Pancreas (tissue), 10 donors: ENCODE measurements around the gene EPB41L4A. TPM values are rescaled to one million over a fixed set of nuclear protein-coding genes. Genes with fewer than 3 reads are reported as not detected.

Experiments
- ATAC-seq, 4 donors: fragments of 200-7000 bp; cut with Tn5 transposase; one replicate each; pipeline versions ENCODE4 v1.8.0 to v1.9.1; 2020; ENCODE audit warnings: mild to moderate bottlenecking in 4 of 4, moderate library complexity in 4 of 4
- DNase-seq, 6 donors: peaks; one replicate each; pipeline ENCODE4 v3.0.0-alpha.2; 2020
- FAIRE-seq: peaks from 2 replicates; lab custom pipeline; 2012; peaks lifted over from hg19 to GRCh38; lab: Jason Lieb, UNC
- H3K27ac ChIP-seq, 4 donors: fragments of 200-600 bp; sonication (generic); 1 replicate in 3 of 4; 2 replicates in 1 of 4; pipeline versions ENCODE4 v1.5.0 to v1.8.0; 2020
- H3K27me3 ChIP-seq, 4 donors: fragments of 200-600 bp; one replicate each; pipeline ENCODE4 v1.8.0; 2021
- H3K36me3 ChIP-seq, 3 donors: fragments of 200-600 bp; sonication (generic) in 1 of 3; one replicate each; pipeline versions ENCODE4 v1.5.0 to v1.8.0; 2020 to 2021
- H3K4me1 ChIP-seq, 3 donors: fragments of 200-600 bp; one replicate each; pipeline ENCODE4 v1.8.0; 2021
- H3K4me3 ChIP-seq, 4 donors: fragments of 200-600 bp; sonication (generic) in 2 of 4; one replicate each; pipeline versions ENCODE4 v1.5.0 to v1.8.0; 2020 to 2021
- H3K9me3 ChIP-seq, 4 donors: fragments of 200-600 bp; one replicate each; pipeline ENCODE4 v1.8.0; 2021
- CTCF ChIP-seq, 4 donors: fragments of 200-600 bp; sonication (generic) in 3 of 4; IDR thresholded peaks; one replicate each; pipeline versions ENCODE4 v1.5.0 to v1.8.0; 2021; ENCODE audit warnings: antibody characterized with exemption in 4 of 4
- WGBS, 2 donors: extraction: QIAGEN DNeasy Blood & Tissue Kit; methylation state at CpG; one replicate each; pipeline ENCODE4 v1.1.7; 2013; 5-methylcytosine and 5-hydroxymethylcytosine counted together
- intact Hi-C, 3 donors: fragments of 100-400 bp; cut with DNase I; formaldehyde crosslinking; loops; one replicate each; pipeline versions ENCODE4 v1.11.1 to v1.14.2; 2022
- polyA plus RNA-seq, 2 donors: library from polyadenylated mRNA; stranded (reverse); fragments of 200-250 nt; gene quantifications; one replicate each; pipeline ENCODE4 v1.2.3, GENCODE V29; 2013
- total RNA-seq, 6 donors: library from RNA; stranded (reverse); fragmentation: NEBNext Ultra II Directional in 4 of 6; extraction: Animal tissue kit (Norgen Biotek cat#: 25700) in 4 of 6; gene quantifications; one replicate each; pipeline versions ENCODE4 v1.2.1 to v1.2.4, GENCODE V29; 2021 to 2023
- donor health status: healthy with polysubstance abuse.
- donor health status: DM: no; HTN: no; CAD: no; lungs with moderate emphysema.
- donor health status: DM: no; HTN: no; CAD: no.
- donor health status: control.
- donor health status: control.
- donor health status: Bipolar disorder and iron deficiency.
- donor health status: DM: yes; HTN: yes; CAD: no.
- donor health status: DM: no; HTN: no; CAD: no.
- donor health status: DM: no; HTN: no; CAD: no.
- donor health status: DM: yes; HTN: yes; CAD: no.

The EPB41L4A gene
- total and polyA plus RNA-seq, 8 donors: 4.4 to 23.4 (median 6.9) TPM

DNA sequence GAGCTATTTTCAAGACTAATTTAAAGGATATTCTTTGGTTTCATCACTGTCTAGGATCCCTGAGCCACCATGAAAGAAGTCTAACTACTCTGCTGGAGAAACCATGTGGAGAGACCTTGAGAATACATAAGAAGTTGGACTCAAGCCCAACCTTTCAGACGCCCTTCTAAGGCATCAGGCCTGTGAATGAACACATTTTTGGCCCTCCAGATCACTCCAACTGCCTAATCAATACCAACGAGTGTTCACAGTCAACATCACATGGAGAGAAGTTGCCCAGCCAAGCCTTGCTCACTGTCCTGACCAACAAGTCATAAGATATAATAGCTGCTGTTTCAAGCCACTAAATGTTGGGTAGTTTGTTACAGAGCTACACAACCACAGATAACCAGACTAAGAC lies 100.7 kb downstream of the EPB41L4A start:
- intact Hi-C loops: no loop called here
- ATAC-seq (peak in 2 of 4 donors; percentile 22 to 29), FAIRE-seq (no peak), DNase-seq (no peak)
- WGBS, 2 donors: 11 to 13% methylated on average over 2 of the region's 2 CpGs
- Histone ChIP-seq H3K27me3 (no peaks in the 10 kb centered on the region), H3K36me3 (no peaks in the 10 kb centered on the region), H3K9me3 (no peaks in the 10 kb centered on the region), H3K4me1 (peaks cover 0 to 11% (median 0%) of the 10 kb centered on the region in 3 donors), H3K4me3 (no peak overlapping the region), H3K27ac (no peak overlapping the region)
- TF ChIP-seq CTCF (IDR thresholded peaks at IDR 0.05): no peak

DNA sequence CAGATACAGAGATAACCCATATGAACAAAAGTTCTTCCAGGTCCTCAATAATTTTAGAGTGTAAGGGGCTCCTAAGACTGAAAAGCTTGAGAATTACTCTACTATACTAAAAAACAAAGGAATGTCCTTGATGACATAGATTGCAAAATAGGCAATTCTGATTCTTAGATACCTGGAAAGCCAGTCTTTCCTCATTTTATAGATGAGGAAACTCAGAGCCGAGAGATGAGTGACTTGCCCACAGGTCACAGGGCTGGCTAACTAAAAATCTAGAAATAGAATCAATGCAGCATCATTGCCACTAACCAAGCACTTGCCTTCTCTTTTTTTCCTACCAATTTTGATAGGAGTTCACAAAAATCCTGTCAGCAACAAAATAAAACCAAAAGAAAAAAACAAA lies 101.2 kb downstream of the EPB41L4A start:
- intact Hi-C loops: no loop called here
- ATAC-seq: no peak
- no peak for DNase-seq
- Histone ChIP-seq H3K36me3 (no peaks in the 10 kb centered on the region), H3K4me3 (no peak overlapping the region), H3K27me3 (no peaks in the 10 kb centered on the region), H3K27ac (no peak overlapping the region), H3K4me1 (peaks cover 0 to 11% (median 0%) of the 10 kb centered on the region in 3 donors), H3K9me3 (no peaks in the 10 kb centered on the region)
- WGBS, 2 donors: 62 to 64% methylated on average over 1 of the region's 1 CpG
- no peak for TF ChIP-seq CTCF (IDR thresholded peaks at IDR 0.05)
- FAIRE-seq: no peak

GRCh38 chr5:112316731-112317130 lies 102.3 kb downstream of the EPB41L4A start:
- FAIRE-seq (no peak), DNase-seq (peak in 1 of 6 donors; percentile 30), ATAC-seq (peak in 3 of 4 donors; percentile 46 to 71 (median 59))
- intact Hi-C loops: no loop called here
- Histone ChIP-seq H3K27me3 (no peaks in the 10 kb centered on the region), H3K4me1 (peaks cover 0 to 11% (median 0%) of the 10 kb centered on the region in 3 donors), H3K9me3 (no peaks in the 10 kb centered on the region), H3K4me3 (no peak overlapping the region), H3K36me3 (no peaks in the 10 kb centered on the region), H3K27ac (peak overlapping the region in 2 of 4 donors; percentile 10 to 19)
- 49 to 55% methylated on average over 2 of the region's 2 CpGs for WGBS, 2 donors
- TF ChIP-seq CTCF (IDR thresholded peaks at IDR 0.05): no peak

GRCh38 chr5:112316006-112316405 lies 103.1 kb downstream of the EPB41L4A start:
- TF ChIP-seq CTCF (IDR thresholded peaks at IDR 0.05): no peak
- Histone ChIP-seq H3K36me3 (no peaks in the 10 kb centered on the region), H3K4me3 (no peak overlapping the region), H3K4me1 (peaks cover 0 to 11% (median 0%) of the 10 kb centered on the region in 3 donors), H3K9me3 (no peaks in the 10 kb centered on the region), H3K27ac (peak overlapping the region in 2 of 4 donors; percentile 10 to 19), H3K27me3 (no peaks in the 10 kb centered on the region)
- WGBS, 2 donors: 45 to 55% methylated on average over 2 of the region's 2 CpGs
- no peak for FAIRE-seq
- peak; percentile 35 to 68 (median 64) for ATAC-seq
- intact Hi-C loops: no loop called here
- no peak for DNase-seq
